Measurements from ENCODE around the gene MAPK10.

MAPK10 gene

DNA sequence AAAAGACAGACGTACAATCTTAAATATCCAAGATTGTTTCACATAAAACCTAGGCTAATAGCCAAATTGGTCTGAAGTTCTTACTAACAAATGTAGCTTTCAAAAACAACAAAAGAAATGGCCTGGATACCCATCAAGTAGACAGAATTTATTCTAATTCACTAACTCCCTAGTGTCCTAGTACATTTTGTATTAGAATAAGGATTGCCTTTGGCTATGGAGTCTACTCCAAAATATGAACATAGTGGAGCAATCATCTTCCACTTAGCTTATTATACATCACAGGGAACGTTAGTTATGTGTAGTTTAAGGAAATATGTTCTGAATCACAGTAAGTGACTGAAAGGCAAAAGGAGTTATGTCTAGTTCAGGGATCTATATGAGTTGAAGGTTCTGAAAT is 81.7 kb downstream of the MAPK10 start:
- DNase-seq (ENCODE audit: low spot score): no peak

DNA sequence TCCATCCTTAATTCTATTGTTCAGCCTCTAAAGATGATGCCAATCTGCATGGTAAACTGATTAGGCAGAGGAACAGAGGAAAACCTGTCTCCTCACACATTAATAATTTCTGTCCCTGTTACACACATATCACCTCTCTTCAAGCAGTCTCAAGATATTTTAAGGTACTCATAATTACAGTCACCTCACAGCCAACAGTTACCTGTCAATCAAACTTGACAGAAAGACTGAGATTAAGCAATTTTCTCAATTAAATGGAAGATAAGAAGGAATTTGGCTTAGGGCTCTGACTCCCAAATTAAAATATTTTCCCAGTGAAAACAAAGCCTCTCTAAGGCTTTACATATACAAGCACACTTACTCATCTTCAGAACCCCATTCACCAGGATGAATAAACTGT is 85.2 kb downstream of the MAPK10 start:
- DNase-seq (ENCODE audit: low spot score): no peak

DNA sequence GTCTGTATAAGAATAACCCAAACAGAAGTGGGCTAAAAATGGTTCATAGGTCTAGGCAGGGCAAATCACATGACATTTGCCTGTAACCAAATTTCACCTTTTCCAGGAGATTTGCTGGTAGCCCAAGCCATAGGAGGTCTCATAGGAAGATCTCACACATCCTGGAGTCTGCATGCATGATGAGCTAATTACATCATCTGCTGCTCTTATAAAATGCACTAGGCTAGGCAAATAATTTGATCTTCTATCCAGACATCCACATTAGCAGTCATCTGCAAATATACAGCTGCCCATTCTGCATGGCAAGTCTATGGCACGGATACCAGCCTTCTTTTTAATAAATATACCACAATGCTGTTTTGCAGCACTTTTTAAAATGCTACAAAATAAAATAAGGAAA is 87.2 kb downstream of the MAPK10 start:
- no peak for DNase-seq (ENCODE audit: low spot score)

DNA sequence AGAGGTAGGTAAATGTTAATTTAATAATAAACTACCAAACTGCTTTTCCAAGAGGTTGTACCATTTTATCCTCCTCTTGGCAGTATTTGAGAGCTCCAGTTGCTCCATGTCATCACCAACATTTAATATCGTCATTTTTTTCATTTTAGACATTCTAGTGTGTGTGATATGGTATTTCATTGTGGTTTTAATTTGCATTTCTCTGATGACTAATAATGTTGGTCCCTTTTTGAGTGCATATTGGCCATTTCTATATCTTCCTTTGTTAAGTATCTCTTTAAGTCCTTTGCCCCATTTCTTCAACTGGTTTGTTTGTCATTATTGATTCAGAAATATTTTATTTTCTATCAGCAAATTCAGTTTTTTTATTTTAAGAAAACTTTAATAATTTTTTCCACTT is 88.8 kb downstream of the MAPK10 start:
- DNase-seq (ENCODE audit: low spot score): no peak

DNA sequence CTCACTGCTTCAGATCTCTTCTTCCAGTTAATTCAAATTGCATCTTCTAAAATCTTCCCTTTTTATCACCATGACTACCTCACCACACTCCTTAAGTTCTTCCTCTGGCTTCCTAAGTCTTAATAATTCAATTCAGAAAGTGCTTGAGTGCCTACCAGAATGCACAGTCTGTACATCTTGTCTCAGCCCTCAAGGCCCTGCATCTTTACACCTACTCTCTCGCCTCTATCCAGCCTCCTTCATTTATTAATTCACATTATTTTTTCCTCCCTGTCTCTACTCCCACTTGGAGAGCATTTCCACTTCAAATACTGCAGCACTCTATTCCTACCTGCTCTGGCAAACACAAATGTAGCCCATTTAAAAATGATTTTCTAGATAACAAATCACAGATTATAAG is 90.5 kb downstream of the MAPK10 start:
- DNase-seq (ENCODE audit: low spot score): no peak

DNA sequence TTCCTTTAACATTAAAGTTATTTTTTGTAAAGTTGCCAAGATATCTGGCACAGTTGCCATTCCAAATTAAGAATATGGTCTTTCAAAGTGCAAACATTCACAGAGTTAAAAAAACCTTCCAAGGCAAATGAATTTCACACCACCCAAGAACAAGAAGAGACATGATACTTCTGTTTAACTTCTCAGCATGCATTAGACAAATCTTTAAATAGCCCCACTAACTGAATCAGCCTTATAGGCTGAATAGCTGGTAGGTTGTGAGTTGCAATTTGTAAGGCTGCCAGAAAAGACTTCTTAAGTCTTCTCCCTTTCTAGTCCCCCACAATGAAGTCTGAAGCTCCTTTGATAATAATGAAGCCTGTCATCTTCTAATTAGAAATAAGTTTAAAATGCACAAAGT is 95.6 kb downstream of the MAPK10 start:
- DNase-seq (ENCODE audit: low spot score): no peak

DNA sequence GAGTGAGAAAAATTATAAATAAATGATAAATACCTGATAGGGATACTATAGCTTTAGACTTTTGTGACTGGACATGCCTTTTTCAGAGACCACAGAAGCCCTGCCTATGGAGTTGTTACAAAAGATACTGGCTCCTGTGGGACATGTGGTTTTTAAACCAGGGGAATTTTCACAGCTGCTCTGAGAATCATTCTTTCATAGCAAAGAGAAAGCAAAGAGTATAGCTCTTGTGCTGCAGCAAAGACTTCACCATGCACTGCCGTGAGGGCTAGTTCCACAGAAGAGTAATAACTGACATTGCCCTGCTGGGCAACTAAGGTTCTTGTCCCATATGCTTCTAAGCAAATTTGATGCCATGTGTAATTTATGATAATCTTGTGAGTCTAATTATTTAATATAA is 98.2 kb downstream of the MAPK10 start:
- no peak for DNase-seq (ENCODE audit: low spot score)

DNA sequence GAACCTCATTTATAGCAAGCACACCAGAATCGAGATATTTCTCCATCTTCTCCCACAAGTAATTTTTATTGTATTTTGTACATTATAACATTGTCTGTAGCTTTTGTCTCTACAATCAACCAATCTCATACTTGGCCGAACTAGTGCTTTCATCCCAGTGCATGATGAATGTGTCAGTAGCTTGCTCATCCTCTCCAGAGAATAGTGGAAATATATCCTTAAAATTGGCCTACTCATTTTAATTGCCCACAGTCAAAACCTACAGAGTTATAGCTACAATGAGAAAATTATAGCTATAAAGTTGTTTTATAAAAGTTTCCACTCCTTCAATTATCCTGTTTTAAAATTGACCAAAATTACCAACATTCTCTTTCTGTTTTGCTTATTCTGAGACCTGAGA is 103.8 kb downstream of the MAPK10 start:
- DNase-seq (ENCODE audit: low spot score): no peak

DNA sequence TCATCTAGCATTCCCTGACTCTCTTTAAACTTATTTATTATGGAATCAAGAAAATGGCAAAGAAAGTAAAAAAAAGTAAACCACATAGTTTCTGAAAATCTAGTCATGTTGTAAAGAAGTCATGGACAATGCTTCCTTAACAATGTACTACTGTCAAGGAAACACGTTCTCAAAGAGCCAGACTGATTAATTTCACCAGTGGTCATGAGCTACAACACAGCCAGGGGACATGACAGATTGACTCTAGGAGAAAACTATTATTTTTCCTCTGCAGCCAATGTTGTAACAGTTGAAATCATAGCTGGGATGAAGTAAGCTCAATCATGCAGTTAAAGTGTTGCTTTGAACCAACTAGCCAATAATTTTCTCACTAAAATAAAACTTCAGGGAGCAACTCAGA is 109.2 kb downstream of the MAPK10 start:
- no peak for DNase-seq (ENCODE audit: low spot score)

DNA sequence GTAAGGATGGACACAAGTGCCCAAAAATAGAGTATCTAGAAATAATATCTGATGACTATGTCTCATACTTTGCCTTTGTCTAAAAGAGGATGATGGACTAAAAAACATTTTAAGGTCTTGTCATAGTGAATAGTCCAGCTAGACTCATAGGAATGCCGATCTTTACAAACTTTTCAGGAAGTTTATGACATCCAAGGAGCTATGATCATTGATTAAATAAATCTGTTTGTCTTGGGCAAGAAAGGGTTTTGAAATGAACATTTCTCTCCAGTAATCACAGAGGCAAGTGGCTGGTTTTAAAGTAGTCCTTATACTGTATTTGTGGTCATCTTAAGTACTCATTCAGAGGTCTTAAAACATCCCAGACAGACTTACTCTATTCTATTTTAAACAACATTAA is 109.8 kb downstream of the MAPK10 start:
- DNase-seq (ENCODE audit: low spot score): no peak

DNA sequence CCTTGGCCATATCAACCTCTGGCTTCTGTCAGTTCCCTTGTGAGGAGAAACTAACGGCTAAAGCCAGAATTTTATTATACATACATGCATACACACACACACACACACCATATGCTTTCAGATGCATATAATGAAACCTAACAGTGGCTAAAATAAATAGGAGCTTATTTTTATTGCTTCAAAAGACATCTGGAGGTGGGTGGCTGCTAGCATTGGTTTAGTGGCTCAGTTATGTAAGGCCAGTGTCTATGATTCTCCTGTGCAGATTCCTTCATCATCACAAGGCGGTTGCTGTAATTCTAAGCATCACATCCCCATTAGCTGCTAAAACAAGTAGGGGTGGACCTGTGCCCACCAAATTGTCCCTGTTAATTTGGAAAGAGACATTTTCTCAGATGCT is 110.8 kb downstream of the MAPK10 start:
- DNase-seq (ENCODE audit: low spot score): no peak

DNA sequence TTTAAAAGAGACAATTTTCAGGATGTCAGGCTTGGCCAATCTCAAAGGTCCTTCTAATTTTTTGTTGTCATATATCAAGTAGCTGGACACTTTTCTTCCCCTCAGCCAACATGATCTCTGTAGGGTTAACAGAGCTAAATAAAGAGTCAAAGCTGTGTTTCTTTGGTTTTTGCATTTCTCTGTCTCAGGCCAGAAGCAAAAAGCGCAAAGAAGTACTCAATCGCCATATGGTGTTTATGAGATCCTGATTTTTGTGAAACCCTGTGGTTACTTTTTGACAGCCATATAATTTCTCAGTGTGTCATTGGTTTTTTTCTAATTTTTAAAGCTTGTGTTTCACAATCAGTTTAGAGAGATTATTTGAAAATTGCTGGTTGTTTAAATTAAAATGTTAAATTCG is 111.9 kb downstream of the MAPK10 start:
- DNase-seq (ENCODE audit: low spot score): no peak

DNA sequence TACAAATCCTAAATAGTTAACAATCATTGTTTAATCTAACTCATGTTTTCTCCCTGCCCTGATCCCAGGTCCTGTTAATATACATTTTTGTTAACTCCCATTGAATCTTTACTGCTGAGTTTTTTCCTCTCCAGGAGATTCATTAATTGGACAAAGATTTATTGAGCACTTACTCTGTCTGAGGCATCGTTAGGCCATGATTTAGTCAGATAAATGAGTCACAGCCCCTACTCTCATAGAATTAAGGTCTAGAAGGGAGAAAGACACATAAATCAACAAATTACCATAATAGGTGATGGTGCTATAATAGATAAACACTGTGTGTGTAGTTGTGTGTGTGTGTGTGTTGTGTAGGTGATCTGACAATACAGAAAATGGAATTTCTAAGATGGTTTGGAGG is 112.5 kb downstream of the MAPK10 start:
- DNase-seq (ENCODE audit: low spot score): no peak

DNA sequence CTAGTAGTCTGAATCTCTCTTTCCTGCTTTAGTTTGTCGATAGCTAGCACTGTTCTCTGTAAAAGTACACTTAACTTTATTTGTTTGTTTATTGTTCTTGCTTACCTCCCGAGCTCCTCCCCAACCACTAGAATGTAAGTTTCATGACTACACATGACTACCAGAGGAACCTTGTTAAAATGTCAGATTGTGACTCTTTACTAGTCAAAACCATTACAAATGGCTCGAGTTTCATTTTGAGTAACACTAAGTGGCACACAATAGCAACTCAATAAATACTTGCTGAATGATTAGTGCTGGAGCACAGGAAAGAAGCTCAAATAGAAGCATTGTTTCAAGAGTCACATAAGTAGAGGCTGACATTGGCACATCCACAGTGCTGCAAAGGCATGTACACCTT is 116.1 kb downstream of the MAPK10 start:
- DNase-seq (ENCODE audit: low spot score): no peak

DNA sequence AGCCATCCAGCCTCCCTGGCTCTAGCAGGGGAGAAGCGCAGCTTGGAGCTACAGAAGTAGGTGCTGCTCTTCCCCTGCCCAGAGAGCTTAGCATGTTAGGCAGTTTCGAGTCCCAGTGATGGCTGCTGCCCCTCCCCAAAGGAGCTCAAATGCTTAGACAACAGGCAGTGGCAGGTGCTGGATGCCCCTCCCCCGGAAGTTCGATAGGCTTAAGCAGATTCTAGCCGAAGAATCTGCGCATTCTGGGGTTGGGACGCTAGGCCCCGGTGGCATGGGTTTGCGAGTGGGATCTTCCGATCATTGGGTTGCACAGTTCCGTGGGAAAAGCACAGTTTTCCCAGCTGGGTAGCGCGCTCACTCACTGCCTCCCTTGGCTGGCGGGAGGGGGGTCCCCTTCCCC is 117.2 kb downstream of the MAPK10 start:
- DNase-seq (ENCODE audit: low spot score): no peak

DNA sequence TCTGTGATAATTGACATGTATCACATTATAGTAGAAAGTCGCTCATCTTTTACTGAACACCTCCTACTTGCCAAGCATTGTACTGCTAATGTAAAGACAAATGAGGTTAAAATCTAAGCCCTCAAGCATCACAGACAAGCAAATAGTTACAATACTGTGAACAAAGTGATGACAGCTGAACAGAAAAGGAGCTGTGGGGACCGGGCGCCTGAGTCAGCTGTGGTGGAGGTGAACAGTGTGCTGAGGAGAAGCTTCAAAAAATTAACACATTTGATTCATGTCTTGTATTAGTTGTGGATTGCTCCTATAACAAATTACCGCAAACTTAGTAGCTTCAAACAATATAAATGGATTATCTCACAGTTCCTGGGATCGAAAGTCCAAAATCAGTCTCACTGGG is 124.3 kb downstream of the MAPK10 start:
- no peak for DNase-seq (ENCODE audit: low spot score)

DNA sequence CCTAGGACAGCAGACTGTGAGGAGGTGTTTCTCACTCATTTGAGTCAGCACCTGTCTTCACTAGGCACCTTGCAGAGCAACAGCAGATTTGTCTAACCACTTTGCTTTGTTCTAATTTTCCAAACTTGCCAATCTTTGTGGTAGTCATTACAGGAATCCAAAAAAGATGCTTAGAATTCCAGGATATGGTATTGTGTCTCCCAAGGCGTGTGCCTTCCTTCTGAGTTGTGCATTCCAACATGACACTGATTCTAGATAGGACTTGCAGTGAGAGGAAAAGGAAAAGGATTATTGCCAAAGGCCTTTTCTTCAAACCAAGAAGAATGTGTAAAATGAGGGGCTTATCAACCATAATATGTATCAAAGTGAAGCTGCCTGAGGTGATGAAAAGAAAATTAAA is 126.2 kb downstream of the MAPK10 start:
- DNase-seq (ENCODE audit: low spot score): no peak

DNA sequence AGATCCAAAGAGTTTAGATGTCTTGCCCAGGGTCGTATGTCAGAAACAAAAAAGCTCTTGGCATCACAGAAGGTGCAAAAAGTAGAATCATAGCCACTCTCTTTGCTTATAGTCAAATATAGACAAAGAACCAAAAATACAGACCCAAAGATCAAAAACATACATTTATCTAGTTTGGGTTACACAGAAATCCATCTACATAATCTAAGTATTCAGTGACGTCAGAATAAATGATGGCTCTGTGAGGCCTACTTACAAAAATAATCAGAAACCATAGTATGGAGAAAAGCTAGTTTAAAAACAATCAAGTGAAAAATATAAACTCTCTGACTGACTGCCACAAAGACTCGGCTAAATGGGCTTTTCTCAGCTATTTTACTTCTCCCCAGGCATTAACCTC is 126.8 kb downstream of the MAPK10 start:
- DNase-seq (ENCODE audit: low spot score): no peak

DNA sequence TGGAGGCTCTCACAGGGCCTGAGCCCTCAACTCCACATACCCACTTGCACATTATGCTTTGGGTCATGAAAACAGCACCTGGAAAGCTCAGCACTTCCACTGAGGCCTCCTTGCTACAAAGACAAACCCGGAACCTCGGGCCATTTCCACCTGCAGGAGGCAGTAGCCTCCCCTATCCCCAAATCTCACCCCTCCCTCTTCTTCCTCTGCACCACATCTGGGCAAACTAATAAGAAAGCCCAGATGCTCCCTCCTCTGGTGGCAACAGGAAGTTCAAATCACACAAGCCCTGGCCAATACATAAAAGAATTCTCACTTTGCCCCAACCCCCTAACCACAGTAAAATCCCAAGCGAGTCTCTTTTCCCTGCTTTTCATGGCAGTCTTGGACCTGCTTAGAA is 136.4 kb downstream of the MAPK10 start:
- DNase-seq (ENCODE audit: low spot score): peak; percentile 2

DNA sequence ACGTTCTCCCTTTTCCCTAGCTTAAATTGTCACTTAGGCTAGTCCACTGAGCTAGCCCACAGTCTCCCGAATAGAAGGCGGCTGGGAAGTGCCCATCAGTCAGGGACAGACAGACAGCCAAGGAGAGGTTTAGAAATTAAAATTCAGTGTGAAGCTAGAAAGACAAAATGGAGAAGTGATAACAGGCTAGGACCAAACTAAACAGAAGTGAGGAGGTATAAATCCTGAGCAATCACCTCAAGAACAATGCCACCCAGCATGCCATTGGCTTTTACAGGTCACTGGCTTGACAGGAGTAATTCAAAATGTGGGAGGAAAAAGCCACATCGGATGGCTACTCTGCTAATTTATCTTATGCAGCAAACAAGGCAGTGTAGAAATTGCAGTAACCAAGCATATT is 138.9 kb downstream of the MAPK10 start:
- DNase-seq (ENCODE audit: low spot score): no peak

DNA sequence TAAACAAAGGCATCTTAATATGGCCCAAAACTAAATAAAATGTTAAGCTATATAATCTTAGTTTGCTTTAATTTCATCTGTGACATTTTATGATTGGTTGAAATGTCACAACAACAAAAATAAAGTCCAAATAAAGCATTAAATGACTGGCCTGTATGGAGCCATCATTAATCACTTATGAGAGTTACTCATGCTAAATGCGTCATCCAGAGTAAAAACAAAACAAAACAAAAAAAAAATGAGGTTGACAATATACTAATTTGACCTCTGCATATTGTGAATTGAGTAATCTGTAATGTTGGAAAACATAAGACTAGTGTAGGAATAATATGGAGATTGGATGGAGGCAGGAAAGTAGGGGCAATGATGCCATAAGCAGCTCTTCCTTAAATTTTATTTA is 139.7 kb downstream of the MAPK10 start:
- no peak for DNase-seq (ENCODE audit: low spot score)

DNA sequence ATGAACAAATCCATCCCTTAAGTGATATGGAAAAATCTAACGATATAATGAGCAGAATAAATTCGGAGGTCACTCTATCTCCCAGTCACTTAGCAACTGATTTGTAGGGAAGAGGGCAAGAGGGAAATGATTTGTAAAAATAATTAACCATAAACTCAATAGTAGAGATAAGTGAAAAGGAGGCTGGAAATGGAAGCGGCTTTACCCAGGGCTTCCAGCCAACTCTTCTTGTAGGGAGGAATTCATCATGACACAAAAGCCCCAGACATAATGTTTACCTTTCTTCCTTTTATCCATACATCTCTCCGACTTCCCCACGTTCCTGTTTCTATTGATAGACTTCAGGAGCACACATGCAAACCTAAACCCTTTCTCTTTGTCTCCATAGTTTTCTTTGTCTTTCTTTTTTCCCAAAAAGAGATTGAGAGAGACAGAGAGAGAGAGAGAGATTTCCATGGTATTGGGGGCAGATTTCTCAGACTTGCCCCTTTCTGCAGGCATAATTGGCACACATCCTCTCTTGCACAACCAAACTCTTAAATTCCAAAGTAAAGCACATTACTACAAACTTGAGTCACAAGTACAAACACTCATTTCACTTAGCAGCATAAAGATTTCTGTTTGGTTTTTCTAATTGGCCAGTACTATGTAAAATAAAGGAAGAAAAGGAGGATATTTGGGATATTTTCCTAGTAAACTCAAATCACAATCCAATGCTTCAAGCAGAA is 140.9 kb downstream of the MAPK10 start:
- DNase-seq (ENCODE audit: low spot score): no peak

DNA sequence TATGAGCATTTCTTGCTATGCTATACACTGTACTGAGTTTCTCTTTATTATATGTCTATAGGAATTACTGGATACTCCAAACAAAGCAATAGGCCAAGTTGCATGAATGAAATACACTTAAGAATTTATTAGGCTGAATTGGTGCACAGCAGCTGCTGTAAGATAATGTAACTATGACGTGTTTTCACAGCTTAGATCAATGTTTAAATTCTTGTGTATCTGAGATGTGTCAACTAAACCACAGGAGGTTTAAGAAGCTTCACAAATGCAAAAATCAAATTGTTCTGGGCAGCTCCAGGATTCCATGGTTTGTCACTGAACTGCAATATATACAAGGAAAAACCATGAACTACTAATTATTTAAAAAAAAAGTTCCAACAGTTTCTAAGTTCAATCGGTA is 156.7 kb downstream of the MAPK10 start:
- no peak for DNase-seq (ENCODE audit: low spot score)

DNA sequence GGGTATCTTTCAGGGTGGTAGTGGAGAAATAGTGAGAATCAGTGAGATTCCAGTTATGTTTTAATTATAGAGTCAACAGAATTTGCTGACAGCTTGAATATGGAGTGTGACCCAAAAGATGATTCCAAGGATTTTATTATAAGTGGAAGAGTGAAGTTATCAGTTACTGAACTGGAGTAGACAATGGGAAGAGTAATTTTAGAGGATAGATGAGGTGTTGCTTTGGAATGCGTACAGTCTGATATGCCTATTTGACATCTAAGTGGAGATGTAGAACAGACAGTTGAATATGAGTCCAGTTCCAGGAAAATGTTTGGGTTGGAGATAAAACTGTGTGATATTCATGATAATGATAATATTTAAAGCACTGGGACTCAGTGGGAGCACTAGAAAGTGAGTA is 174.2 kb downstream of the MAPK10 start:
- no peak for DNase-seq (ENCODE audit: low spot score)

DNA sequence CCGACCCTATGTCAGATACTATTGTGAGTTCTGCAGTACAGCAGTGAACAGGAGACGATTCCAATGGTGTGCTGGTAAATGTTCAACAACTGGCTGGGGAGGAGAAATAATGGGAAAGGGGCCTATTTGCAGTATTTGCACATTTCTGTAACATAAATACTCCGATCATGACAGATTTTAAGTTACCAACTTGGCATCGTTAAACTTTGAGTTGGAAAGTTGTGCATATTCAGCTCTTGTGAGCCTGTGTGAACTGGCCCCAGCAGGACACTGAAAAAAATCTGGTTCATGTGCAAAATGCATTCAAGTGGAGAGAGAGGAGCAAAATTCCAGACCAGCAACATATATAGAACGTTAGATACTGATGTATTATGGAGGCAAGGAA is 175.0 kb downstream of the MAPK10 start:
- no peak for DNase-seq (ENCODE audit: low spot score)

Measured in HuH-7 (cell line).